Fibroblast of skin of abdomen (primary cell): ENCODE measurements around the gene MLLT1.

Experiments
- DNase-seq: peaks from one replicate; pipeline ENCODE4 v3.0.0-alpha.2; 2013

Gene MLLT1

GRCh38 chr19:6253954-6254733, 25.6 kb downstream of the MLLT1 start:
- no peak for DNase-seq

- no peak for DNase-seq
Observed at GRCh38 chr19:6252066-6252465, 27.7 kb downstream of the MLLT1 start.

GRCh38 chr19:6250909-6251308, 28.9 kb downstream of the MLLT1 start:
- DNase-seq: no peak

- DNase-seq: peak; percentile 66
Observed at GRCh38 chr19:6250024-6250615, 29.7 kb downstream of the MLLT1 start.

GRCh38 chr19:6249296-6249695, 30.5 kb downstream of the MLLT1 start:
- DNase-seq: no peak

GRCh38 chr19:6248844-6249243, 30.9 kb downstream of the MLLT1 start:
- DNase-seq: no peak

- no peak for DNase-seq
Observed at GRCh38 chr19:6248341-6248740, 31.4 kb downstream of the MLLT1 start.

GRCh38 chr19:6247007-6247288, 32.8 kb downstream of the MLLT1 start:
- no peak for DNase-seq

- no peak for DNase-seq
Observed at GRCh38 chr19:6246174-6247006, 33.4 kb downstream of the MLLT1 start.

- DNase-seq: no peak
Observed at GRCh38 chr19:6242677-6243076, 37.1 kb downstream of the MLLT1 start.

GRCh38 chr19:6241680-6242377, 37.9 kb downstream of the MLLT1 start:
- DNase-seq: no peak

- no peak for DNase-seq
Observed at GRCh38 chr19:6241056-6241455, 38.7 kb downstream of the MLLT1 start.

- no peak for DNase-seq
Observed at GRCh38 chr19:6239871-6240676, 39.7 kb downstream of the MLLT1 start.

GRCh38 chr19:6239401-6239844, 40.4 kb downstream of the MLLT1 start:
- no peak for DNase-seq

- no peak for DNase-seq
Observed at GRCh38 chr19:6238643-6239281, 41.0 kb downstream of the MLLT1 start.

- no peak for DNase-seq
Observed at GRCh38 chr19:6238256-6238642, 41.5 kb downstream of the MLLT1 start.

- no peak for DNase-seq
Observed at GRCh38 chr19:6236310-6237291, 43.2 kb downstream of the MLLT1 start.

- peak; percentile 24 for DNase-seq
Observed at GRCh38 chr19:6235031-6235951, 44.5 kb downstream of the MLLT1 start.

GRCh38 chr19:6234527-6234926, 45.2 kb downstream of the MLLT1 start:
- no peak for DNase-seq
